ENCODE results near the gene CYP24A1. TPM values are rescaled to one million over a fixed set of nuclear protein-coding genes. Genes with fewer than 3 reads are reported as not detected.

The CYP24A1 gene
- total RNA-seq, 1 donor from 2014 or later: not detected

DNA sequence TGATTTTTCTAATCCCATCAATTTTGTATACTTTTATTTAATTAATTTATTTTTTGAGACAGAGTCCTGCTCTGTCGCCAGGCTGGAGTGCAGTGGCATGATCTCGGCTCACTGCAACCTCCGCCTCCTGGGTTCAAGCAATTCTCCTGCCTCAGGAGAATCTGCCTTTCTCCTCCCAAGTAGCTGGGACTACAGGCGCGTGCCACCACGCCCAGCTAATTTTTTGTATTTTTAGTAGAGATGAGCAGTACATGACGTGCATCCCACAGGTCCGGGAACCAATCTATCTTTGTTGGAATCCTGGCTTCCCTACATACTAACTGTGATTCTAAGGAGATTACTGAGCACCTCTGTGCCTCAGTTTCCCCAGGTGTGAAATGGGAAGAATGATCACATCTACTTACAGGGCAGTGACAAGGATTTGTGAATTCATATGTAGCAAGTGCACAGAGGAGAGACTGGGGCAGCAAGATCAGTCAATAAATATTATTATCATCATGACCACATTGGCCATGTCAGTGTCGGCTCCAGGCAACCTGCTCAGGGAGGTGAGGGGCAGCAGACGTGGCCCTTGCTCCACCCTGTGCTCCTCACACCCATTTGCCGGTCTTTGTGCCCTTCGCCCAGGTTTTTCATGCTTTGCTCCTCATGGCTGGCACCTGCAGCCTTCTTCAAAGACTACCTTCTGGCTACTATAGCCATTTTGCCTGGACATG lies 22.1 kb downstream of the CYP24A1 start:
- H3K4me1 Mint-ChIP-seq: no peaks in the 10 kb centered on the region
- TF ChIP-seq, protein P1, sequence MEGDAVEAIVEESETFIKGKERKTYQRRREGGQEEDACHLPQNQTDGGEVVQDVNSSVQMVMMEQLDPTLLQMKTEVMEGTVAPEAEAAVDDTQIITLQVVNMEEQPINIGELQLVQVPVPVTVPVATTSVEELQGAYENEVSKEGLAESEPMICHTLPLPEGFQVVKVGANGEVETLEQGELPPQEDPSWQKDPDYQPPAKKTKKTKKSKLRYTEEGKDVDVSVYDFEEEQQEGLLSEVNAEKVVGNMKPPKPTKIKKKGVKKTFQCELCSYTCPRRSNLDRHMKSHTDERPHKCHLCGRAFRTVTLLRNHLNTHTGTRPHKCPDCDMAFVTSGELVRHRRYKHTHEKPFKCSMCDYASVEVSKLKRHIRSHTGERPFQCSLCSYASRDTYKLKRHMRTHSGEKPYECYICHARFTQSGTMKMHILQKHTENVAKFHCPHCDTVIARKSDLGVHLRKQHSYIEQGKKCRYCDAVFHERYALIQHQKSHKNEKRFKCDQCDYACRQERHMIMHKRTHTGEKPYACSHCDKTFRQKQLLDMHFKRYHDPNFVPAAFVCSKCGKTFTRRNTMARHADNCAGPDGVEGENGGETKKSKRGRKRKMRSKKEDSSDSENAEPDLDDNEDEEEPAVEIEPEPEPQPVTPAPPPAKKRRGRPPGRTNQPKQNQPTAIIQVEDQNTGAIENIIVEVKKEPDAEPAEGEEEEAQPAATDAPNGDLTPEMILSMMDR (IDR thresholded peaks at IDR 0.05): no peak
- H3K4me3 Mint-ChIP-seq: no peak overlapping the region
- DNase-seq (no peak), ATAC-seq (ENCODE audit: low read depth) (no peak)
- ChIA-PET CTCF (no interaction called here), POLR2A (no interaction called here)
- intact Hi-C loops (cut with micrococcal nuclease): no loop called here
- no peaks in the 10 kb centered on the region for H3K27me3 Mint-ChIP-seq
- no peaks in the 10 kb centered on the region for H3K36me3 Mint-ChIP-seq (ENCODE audit: low read depth)
- H3K27ac Mint-ChIP-seq: no peak overlapping the region
- no peaks in the 10 kb centered on the region for H3K9me3 Mint-ChIP-seq

DNA sequence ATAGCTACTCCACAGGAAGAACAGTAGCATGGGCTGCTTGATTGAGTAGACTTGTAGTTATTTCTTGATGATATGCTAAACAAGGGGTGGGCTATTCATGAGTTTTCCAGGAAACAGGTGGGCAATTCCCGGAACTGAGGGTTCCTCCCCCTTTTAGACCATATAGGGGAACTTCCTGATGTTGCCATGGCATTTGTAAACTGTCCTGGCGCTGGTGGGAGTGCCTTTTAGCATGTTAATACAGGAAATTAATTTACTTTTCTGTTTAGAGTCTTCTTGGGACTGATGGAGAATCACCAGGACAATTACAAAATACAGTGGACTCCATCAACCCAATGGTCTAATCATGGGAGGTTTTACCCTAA lies 22.7 kb downstream of the CYP24A1 start:
- intact Hi-C loops (cut with micrococcal nuclease): no loop called here
- Mint-ChIP-seq H3K4me3 (no peak overlapping the region), H3K36me3 (ENCODE audit: low read depth) (no peaks in the 10 kb centered on the region), H3K9me3 (no peaks in the 10 kb centered on the region), H3K27ac (no peak overlapping the region), H3K27me3 (no peaks in the 10 kb centered on the region), H3K4me1 (no peaks in the 10 kb centered on the region)
- CTCF ChIA-PET: no interaction called here
- POLR2A ChIA-PET: no interaction called here
- ATAC-seq (ENCODE audit: low read depth) (no peak), DNase-seq (no peak)
- TF ChIP-seq, protein P1 (IDR thresholded peaks at IDR 0.05): no peak

DNA sequence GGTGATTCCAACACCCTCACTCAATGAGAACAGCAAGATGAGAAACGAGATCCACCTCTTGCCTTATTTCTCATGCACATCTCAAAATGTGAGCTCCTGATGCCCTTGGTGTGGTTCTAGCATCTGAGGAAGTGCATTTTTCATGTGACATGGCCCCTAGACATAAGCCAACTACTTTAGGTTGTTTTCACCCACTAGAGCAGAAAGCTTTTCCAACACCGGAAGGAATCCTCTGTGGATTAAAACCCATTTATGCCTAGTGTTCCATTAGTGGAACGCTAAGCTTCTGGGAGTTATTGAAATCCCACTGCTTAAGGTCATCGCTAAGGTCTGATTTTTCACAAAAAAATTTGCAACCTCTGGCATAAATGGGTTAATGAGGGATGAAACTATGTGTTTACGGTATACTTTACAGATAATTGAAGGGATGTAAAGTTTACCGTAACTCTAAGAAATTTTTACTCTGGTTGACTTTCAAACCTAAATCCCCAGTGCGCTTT lies 24.0 kb downstream of the CYP24A1 start:
- POLR2A ChIA-PET: no interaction called here
- DNase-seq (no peak), ATAC-seq (ENCODE audit: low read depth) (no peak)
- Mint-ChIP-seq H3K4me1 (no peaks in the 10 kb centered on the region), H3K9me3 (no peaks in the 10 kb centered on the region), H3K4me3 (no peak overlapping the region), H3K36me3 (ENCODE audit: low read depth) (no peaks in the 10 kb centered on the region), H3K27ac (no peak overlapping the region), H3K27me3 (peaks cover 2% of the 10 kb centered on the region)
- CTCF ChIA-PET: interaction anchor here (0.5 kb wide), 1 partner anchor 531 kb away, joined by 3 read pairs; no protein-coding TSS in a partner anchor
- intact Hi-C loops (cut with micrococcal nuclease): no loop called here
- TF ChIP-seq, protein P1 (IDR thresholded peaks at IDR 0.05): no peak

DNA sequence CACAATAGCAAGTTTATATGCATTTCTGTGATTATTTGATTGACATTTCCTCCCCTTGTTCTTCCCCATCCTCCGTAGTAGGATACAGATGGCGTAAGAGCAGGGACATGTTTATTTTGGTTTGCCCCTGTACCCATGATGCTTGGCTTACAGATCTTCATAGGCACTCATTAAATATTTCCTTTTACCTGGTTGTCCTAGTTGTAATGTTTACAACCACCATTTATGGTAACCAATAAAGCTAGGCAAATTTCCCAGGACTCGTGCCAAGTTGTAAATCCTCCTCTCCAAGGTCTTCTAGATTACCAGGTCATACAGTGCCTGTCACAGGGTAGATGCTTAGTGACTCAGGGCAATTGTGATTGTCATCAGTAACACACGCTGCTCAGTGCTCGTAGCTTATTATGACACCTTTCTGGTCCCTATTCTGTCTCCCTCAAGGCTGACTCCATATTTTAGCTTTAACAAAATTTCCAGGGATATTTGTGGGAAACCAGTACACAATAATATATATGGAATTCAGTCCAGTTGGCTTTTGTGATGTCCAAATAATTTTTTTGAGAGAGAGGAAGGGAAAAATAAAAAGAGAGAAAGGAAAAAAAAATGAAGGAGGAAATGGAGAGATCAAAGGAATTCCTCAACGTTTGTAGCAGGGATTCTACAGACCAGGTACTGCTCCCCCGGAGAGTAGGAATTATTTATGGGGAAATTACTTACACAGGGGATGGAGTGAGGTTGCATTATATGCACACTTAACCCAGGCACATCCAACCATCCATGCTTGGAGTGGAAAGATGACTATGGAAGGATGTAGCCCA lies 24.6 kb downstream of the CYP24A1 start:
- intact Hi-C loops (cut with micrococcal nuclease): no loop called here
- H3K4me1 Mint-ChIP-seq: no peaks in the 10 kb centered on the region
- peaks cover 2% of the 10 kb centered on the region for H3K27me3 Mint-ChIP-seq
- no peak overlapping the region for H3K27ac Mint-ChIP-seq
- TF ChIP-seq, protein P1 (IDR thresholded peaks at IDR 0.05): no peak
- no peaks in the 10 kb centered on the region for H3K36me3 Mint-ChIP-seq (ENCODE audit: low read depth)
- POLR2A ChIA-PET: no interaction called here
- H3K4me3 Mint-ChIP-seq: no peak overlapping the region
- CTCF ChIA-PET: interaction anchor here (0.5 kb wide), 1 partner anchor 532 kb away, joined by 3 read pairs; no protein-coding TSS in a partner anchor
- ATAC-seq (ENCODE audit: low read depth) (no peak), DNase-seq (no peak)
- H3K9me3 Mint-ChIP-seq: no peaks in the 10 kb centered on the region

DNA sequence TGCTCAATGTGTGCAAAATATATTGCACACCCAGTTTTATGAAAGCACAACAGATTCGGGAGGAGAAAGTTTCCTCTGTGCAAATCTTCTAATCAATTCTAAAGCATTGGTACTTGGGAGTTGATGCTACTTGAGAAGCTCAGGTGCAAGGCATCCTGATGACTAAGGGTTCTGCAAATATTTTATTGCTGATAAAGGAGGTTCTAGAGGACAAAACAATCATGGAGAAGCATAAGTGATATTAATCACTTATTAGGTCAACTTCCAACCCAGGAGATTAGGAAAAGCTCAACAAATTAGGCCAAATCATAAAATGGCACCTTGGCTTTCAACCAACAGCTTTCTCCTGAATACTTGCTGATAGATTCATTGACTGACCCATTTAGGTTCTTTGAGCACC lies 27.1 kb downstream of the CYP24A1 start:
- H3K36me3 Mint-ChIP-seq (ENCODE audit: low read depth): no peaks in the 10 kb centered on the region
- intact Hi-C loops (cut with micrococcal nuclease): no loop called here
- H3K27ac Mint-ChIP-seq: no peak overlapping the region
- ChIA-PET CTCF (no interaction called here), POLR2A (no interaction called here)
- TF ChIP-seq, protein P1 (IDR thresholded peaks at IDR 0.05): no peak
- DNase-seq: no peak
- H3K4me3 Mint-ChIP-seq: no peak overlapping the region
- no peaks in the 10 kb centered on the region for H3K4me1 Mint-ChIP-seq
- ATAC-seq (ENCODE audit: low read depth): no peak
- H3K27me3 Mint-ChIP-seq: peaks cover 2% of the 10 kb centered on the region
- no peaks in the 10 kb centered on the region for H3K9me3 Mint-ChIP-seq

All from activated B cell treated with CpG ODN at 0.5 μM for 24 hours (primary cell).